Osteocyte (in vitro differentiated cells): Measurements from ENCODE around the gene CDK6. TPM values are rescaled to one million over a fixed set of nuclear protein-coding genes. Genes with fewer than 3 reads are reported as not detected.

Source experiments
- DNase-seq: peaks from one replicate; pipeline ENCODE4 v3.0.0; 2021; ENCODE audit warnings: mixed read lengths; ENCODE audit not compliant: unreplicated experiment; ENCODE audit errors: extremely low spot score
- H3K27ac Mint-ChIP-seq: one replicate; pipeline ENCODE4 v1.8.0; 2021; ENCODE audit warnings: mild to moderate bottlenecking, mixed read lengths; ENCODE audit not compliant: unreplicated experiment
- H3K27me3 Mint-ChIP-seq: one replicate; pipeline ENCODE4 v1.8.0; 2021; ENCODE audit warnings: mixed read lengths; ENCODE audit not compliant: unreplicated experiment
- H3K36me3 Mint-ChIP-seq: one replicate; pipeline ENCODE4 v1.8.0; 2021; ENCODE audit warnings: mixed read lengths; ENCODE audit not compliant: unreplicated experiment
- H3K4me1 Mint-ChIP-seq: one replicate; pipeline ENCODE4 v1.8.0; 2021; ENCODE audit warnings: mixed read lengths; ENCODE audit not compliant: unreplicated experiment
- H3K4me3 Mint-ChIP-seq: one replicate; pipeline ENCODE4 v1.8.0; 2021; ENCODE audit warnings: mild to moderate bottlenecking, moderate library complexity, mixed read lengths; ENCODE audit not compliant: unreplicated experiment
- H3K9me3 Mint-ChIP-seq: one replicate; pipeline ENCODE4 v1.8.0; 2021; ENCODE audit warnings: mixed read lengths; ENCODE audit not compliant: unreplicated experiment
- CTCF ChIP-seq: fragments of 200-600 bp; sonication (generic); IDR thresholded peaks from 2 replicates; pipeline ENCODE4 v1.5.0; 2021; ENCODE audit warnings: antibody characterized with exemption, mild to moderate bottlenecking, moderate library complexity
- total RNA-seq: library from RNA; stranded (reverse); gene quantifications from 2 replicates; pipeline ENCODE4 v1.2.1, GENCODE V29; 2021

The CDK6 gene
- total RNA-seq, 1 donor from 2014 or later, result 53.6 TPM

GRCh38 chr7:92681633-92682032 is 154.7 kb downstream of the CDK6 start:
- Mint-ChIP-seq H3K36me3 (peaks cover 4% of the 10 kb centered on the region), H3K9me3 (no peaks in the 10 kb centered on the region), H3K4me3 (no peak overlapping the region), H3K27me3 (no peaks in the 10 kb centered on the region), H3K4me1 (peaks cover 41% of the 10 kb centered on the region), H3K27ac (peak overlapping the region; percentile 82)
- no peak for DNase-seq
- TF ChIP-seq CTCF, result no peak

DNA sequence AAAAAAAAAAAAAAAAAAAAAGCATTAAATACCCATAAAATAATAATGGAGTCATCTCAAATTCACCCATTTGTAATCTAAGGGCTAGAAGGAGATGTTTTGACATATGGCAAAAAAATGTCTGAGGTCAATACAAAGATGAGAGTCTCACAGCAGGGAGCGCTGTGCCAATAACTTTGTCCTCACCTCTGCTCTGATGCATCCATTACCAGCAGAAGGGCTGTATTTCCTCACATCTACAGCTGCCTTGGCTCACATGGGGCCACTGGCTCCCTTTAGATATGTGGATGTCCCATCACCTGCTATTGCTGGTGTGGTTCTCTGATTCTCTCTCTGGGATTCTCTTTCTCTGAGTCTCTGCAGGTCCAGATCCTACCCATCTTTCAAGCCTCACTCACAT is 155.9 kb downstream of the CDK6 start:
- no peaks in the 10 kb centered on the region for H3K9me3 Mint-ChIP-seq
- peak overlapping the region; percentile 19 for H3K27ac Mint-ChIP-seq
- DNase-seq, result no peak
- H3K4me1 Mint-ChIP-seq, result peaks cover 41% of the 10 kb centered on the region
- H3K4me3 Mint-ChIP-seq, result no peak overlapping the region
- peaks cover 4% of the 10 kb centered on the region for H3K36me3 Mint-ChIP-seq
- no peaks in the 10 kb centered on the region for H3K27me3 Mint-ChIP-seq
- no peak for TF ChIP-seq CTCF

GRCh38 chr7:92678291-92678920 is 158.0 kb downstream of the CDK6 start:
- no peak overlapping the region for H3K4me3 Mint-ChIP-seq
- no peak for DNase-seq
- peaks cover 4% of the 10 kb centered on the region for H3K36me3 Mint-ChIP-seq
- no peaks in the 10 kb centered on the region for H3K27me3 Mint-ChIP-seq
- no peak overlapping the region for H3K27ac Mint-ChIP-seq
- H3K4me1 Mint-ChIP-seq, result peaks cover 29% of the 10 kb centered on the region
- H3K9me3 Mint-ChIP-seq, result no peaks in the 10 kb centered on the region
- no peak for TF ChIP-seq CTCF

DNA sequence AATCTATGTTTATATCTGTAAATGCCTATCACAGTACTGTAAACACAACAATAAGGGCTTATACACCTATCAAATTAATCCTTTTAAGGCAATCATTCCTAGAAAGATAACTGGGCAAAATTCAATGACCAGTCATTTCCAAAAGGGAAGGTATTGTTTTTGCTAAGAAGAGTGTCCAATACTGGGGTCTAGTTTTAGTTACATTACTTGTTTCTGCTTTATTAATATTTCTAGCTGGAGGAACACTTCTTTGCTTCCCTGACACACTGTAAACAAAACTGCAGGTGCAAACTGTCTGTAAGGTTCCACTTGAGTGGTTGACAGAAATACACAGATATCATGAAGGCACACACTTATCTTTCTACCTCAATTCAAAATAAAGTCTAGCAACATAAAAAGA is 162.0 kb downstream of the CDK6 start:
- Mint-ChIP-seq H3K9me3 (no peaks in the 10 kb centered on the region), H3K4me3 (no peak overlapping the region), H3K4me1 (peaks cover 4% of the 10 kb centered on the region), H3K27me3 (no peaks in the 10 kb centered on the region), H3K36me3 (peaks cover 10% of the 10 kb centered on the region), H3K27ac (no peak overlapping the region)
- TF ChIP-seq CTCF, result no peak
- no peak for DNase-seq

GRCh38 chr7:92671505-92672169 is 164.7 kb downstream of the CDK6 start:
- Mint-ChIP-seq H3K4me1 (peaks cover 13% of the 10 kb centered on the region), H3K27me3 (no peaks in the 10 kb centered on the region), H3K9me3 (no peaks in the 10 kb centered on the region), H3K4me3 (no peak overlapping the region), H3K36me3 (peaks cover 13% of the 10 kb centered on the region), H3K27ac (no peak overlapping the region)
- DNase-seq, result no peak
- TF ChIP-seq CTCF, result no peak
